GM12878 (cell line): ENCODE results near the gene LTK. TPM values are rescaled to one million over a fixed set of nuclear protein-coding genes. Genes with fewer than 3 reads are reported as not detected.

ENCODE experiments used
- BHLHE40 ChIP-seq, 2 experiments: fragments of 450-650 bp in 1 of 2; IDR thresholded peaks; 2 replicates each; pipeline ENCODE4 v1.6.1; 2011 to 2017; ENCODE audit warnings: low read depth in 2 of 2, borderline replicate concordance in 1 of 2, improper control_type of control experiment in 1 of 2, low read length in 1 of 2, mild to moderate bottlenecking in 1 of 2
- CHD1 ChIP-seq: IDR thresholded peaks from 2 replicates; pipeline ENCODE4 v1.6.1; 2012; ENCODE audit warnings: low read depth, low read length, improper control_type of control experiment
- CTCF ChIP-seq, 3 experiments: IDR thresholded peaks in 2 of 3; conservative IDR thresholded peaks in 1 of 3; 2 replicates each; pipeline ENCODE4 v1.5.1; 2011; ENCODE audit warnings: low read depth in 3 of 3, low read length in 3 of 3, mild to moderate bottlenecking in 3 of 3, control low read depth in 2 of 3, moderate library complexity in 2 of 3, inconsistent platforms in 1 of 3, mixed read lengths in 1 of 3; ENCODE audit not compliant: control insufficient read depth in 2 of 3, insufficient read depth in 1 of 3; ENCODE audit errors: extremely low read depth in 1 of 3
- FOS ChIP-seq: IDR thresholded peaks from 3 replicates; pipeline ENCODE4 v1.6.1; 2011; ENCODE audit warnings: borderline replicate concordance; ENCODE audit not compliant: insufficient read length; ENCODE audit errors: extremely low read depth
- NFYB ChIP-seq: IDR thresholded peaks from 2 replicates; pipeline ENCODE4 v1.6.1; 2011; ENCODE audit warnings: low read depth, mild to moderate bottlenecking, low read length, improper control_type of control experiment, moderate library complexity; ENCODE audit not compliant: insufficient read depth
- PRDM15 ChIP-seq: fragments of 450-650 bp; formaldehyde crosslinking; IDR thresholded peaks from 2 replicates; pipeline ENCODE4 v1.4.0; 2020; ENCODE audit warnings: mild to moderate bottlenecking, moderate library complexity
- TCF12 ChIP-seq: IDR thresholded peaks from 2 replicates; pipeline ENCODE4 v1.6.1; 2011; ENCODE audit warnings: low read depth, mild to moderate bottlenecking, low read length
- polyA plus RNA-seq, 11 experiments: library from polyadenylated mRNA; depleted of rRNA in 4 of 11; unstranded in 6 of 11; stranded (reverse) in 5 of 11; fragments of >200 nt; fragmentation: Nextera tagmentation in 4 of 11; fragmentation: Illumina TruSeq in 1 of 11; extraction: Ambion mirVana in 4 of 11; extraction: Trizol in 1 of 11; gene quantifications; 1 replicate in 1 of 11; 2 replicates in 10 of 11; pipeline versions ENCODE4 v1.2.1 to v1.2.3, GENCODE V29; 2011 to 2016; ENCODE audit warnings: inconsistent platforms in 2 of 11, missing spikeins in 2 of 11, low read depth in 1 of 11
- total RNA-seq, 4 experiments: library from RNA; depleted of rRNA in 3 of 4; stranded (reverse); fragments of >200 nt in 3 of 4; fragmentation: Illumina TruSeq in 1 of 4; extraction: Trizol in 1 of 4; gene quantifications; 2 replicates each; pipeline versions ENCODE4 v1.2.1 to v1.2.3, GENCODE V29; 2013 to 2021

Gene LTK
- total and polyA plus RNA-seq, 10 of the 15 experiments (the other 5 are each of a cell fraction or from before 2014, with no cell fraction given), result 0.07 to 0.80 (median 0.20) TPM; not detected in 1

GRCh38 chr15:41557673-41558399, 44.2 kb upstream of the LTK start (continued):
- TF ChIP-seq CTCF (IDR thresholded peaks at IDR 0.05 in 2 of 3, conservative IDR thresholded peaks at IDR 0.05 in 1 of 3; ENCODE audit: control insufficient read depth in 2 of 3, extremely low read depth in 1 of 3, insufficient read depth in 1 of 3, low read depth in 3 of 3, low read length in 3 of 3), result peak; percentile 70 to 83 (median 77)
- TF ChIP-seq BHLHE40 (IDR thresholded peaks at IDR 0.05; ENCODE audit: borderline replicate concordance in 1 of 2, low read depth in 2 of 2, low read length in 1 of 2), result peak; percentile 64 to 77
- TF ChIP-seq CHD1, result no peak
- no peak for TF ChIP-seq NFYB
- TF ChIP-seq PRDM15, result no peak
- TF ChIP-seq FOS, result no peak
- TF ChIP-seq TCF12, result no peak
